SIG-M5 treated with dmso at 0.1 percent for 504 hours (cell line): ENCODE data around the gene SPTAN1.
A peak's percentile ranks its signal among the peaks of the same experiment; 100 is the strongest.

Experiments
- DNase-seq: peaks from one replicate; lab custom pipeline; 2025; ENCODE audit not compliant: unreplicated experiment; lab: John Stamatoyannopoulos, UW

SPTAN1 gene

GRCh38 chr9:128595471-128595870, 43.1 kb downstream of the SPTAN1 start:
- DNase-seq = peak; percentile 37

GRCh38 chr9:128600099-128600498, 47.7 kb downstream of the SPTAN1 start:
- no peak for DNase-seq

- DNase-seq = no peak
Measured at GRCh38 chr9:128603697-128604096, 51.3 kb downstream of the SPTAN1 start.

- DNase-seq = no peak
Measured at GRCh38 chr9:128607642-128608350, 55.4 kb downstream of the SPTAN1 start.

GRCh38 chr9:128610897-128611296, 58.5 kb downstream of the SPTAN1 start:
- DNase-seq = no peak

- DNase-seq = no peak
Measured at GRCh38 chr9:128611600-128612394, 59.4 kb downstream of the SPTAN1 start.

DNA sequence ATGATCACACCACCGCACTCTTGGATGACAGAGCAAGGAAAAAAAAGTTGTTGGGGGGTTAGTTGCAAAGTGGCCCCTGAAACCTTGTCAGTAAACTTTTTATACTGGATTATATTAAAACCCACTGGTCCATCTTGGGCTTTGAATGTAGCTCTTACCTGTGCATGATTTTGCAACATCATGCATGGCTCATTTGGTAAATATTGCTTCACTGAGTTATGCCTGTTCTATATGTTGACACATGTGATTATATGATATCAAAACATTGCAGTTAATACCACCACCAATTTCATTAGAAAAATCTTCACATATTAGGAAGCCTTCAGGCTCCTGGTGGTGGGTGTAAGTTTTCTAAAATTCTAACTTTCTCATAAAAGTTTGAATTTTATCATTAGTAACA, 62.3 kb downstream of the SPTAN1 start:
- DNase-seq = no peak

- DNase-seq = no peak
Measured at GRCh38 chr9:128615571-128615970, 63.2 kb downstream of the SPTAN1 start.

DNA sequence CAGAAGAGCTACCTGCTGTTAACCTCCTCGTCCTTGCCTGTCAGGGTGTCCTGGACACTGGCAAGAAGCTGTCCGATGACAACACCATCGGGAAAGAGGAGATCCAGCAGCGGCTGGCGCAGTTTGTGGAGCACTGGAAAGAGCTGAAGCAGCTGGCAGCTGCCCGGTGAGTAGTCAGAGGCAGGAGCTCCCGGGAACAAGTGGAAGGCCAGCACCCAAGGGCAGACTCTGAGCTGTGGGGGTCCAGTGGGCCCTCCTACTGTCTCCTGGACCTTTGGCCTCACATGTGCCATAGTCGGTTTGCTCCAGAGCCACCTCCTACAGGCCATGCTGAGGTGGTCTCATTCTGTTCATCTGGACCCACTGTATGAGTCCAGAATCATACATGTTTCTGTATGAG, 65.6 kb downstream of the SPTAN1 start:
- DNase-seq = no peak

DNA sequence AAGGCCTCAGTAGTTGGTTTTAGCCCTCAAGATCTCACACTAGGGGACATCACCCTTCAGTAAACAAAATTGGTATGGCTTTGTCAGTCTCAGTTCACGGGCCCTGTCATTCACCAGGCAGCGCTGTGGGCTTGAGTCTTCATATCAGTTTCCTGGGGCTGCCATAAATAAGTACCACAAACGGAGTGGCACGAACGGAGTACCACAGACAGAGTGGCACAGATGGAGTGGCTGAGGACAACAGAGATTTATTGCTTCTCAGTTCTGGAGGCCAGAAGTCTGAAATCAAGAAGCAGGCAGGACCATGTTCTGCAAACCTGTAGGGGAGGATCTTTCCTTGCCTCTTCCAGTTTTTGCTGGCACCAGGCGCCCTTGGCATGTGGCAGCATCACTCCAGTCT, 66.7 kb downstream of the SPTAN1 start:
- DNase-seq = no peak

DNA sequence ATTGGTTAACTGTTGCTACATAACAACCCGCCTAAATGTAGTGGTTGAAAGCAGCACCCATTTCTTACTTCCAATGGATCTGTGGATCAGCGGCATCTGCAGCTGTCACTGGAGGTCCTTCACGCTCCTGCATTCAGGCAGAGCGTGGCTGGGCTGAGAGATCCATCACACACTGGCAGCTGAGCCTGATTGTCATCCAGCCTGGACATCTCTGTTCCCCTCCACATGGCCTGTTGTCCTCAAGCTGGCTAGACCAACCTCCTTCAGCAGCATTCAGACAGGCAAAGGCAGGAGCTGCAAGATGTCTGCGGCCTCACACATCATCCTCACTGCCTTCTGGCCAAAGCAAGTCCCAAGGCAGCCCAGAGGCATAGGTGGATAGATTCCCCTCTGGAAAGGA, 67.4 kb downstream of the SPTAN1 start:
- no peak for DNase-seq

GRCh38 chr9:128621730-128622455, 69.5 kb downstream of the SPTAN1 start:
- no peak for DNase-seq

DNA sequence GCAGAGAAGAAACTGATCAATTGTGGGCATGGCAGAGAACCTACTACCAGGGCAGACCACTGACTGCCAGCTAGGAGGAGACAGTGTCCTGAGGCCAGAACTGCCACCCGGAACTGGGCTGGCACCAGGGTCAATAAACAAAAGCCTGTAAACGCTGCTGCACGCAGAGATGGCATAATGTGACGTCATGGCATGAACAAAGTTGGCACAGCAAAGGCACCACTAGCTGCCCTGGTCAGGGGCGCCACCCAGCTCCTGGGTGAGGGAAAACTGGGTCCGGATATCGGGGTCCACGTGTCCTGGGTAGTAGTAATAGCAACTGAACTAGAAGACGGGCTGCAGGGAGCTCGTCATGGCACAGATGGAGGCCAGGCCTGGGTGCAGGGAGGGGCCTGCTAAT, 72.2 kb downstream of the SPTAN1 start:
- DNase-seq = no peak

GRCh38 chr9:128625391-128626146, 73.2 kb downstream of the SPTAN1 start:
- no peak for DNase-seq

GRCh38 chr9:128626181-128626580, 73.8 kb downstream of the SPTAN1 start:
- no peak for DNase-seq

- DNase-seq = no peak
Measured at GRCh38 chr9:128627127-128627715, 74.8 kb downstream of the SPTAN1 start.

DNA sequence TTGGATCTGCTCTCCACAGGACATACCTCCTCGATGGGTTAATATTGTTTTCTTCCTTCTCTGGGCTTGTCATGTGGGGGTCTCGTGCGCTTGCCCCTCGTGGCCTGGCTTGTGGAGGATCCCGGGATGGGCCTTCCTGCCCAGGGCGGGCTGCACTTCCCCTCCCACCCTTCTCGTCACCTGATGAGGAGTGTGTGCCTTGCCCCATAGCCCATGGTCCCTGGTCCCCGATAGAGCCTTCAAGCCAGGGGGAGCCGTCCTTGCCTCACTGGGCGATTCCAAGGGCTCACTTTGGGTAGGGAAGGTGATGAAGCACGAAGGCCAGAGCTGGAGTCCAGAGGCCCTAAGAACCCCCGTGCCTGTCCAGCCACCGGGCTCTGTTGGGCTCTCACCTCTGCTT, 75.5 kb downstream of the SPTAN1 start:
- no peak for DNase-seq

DNA sequence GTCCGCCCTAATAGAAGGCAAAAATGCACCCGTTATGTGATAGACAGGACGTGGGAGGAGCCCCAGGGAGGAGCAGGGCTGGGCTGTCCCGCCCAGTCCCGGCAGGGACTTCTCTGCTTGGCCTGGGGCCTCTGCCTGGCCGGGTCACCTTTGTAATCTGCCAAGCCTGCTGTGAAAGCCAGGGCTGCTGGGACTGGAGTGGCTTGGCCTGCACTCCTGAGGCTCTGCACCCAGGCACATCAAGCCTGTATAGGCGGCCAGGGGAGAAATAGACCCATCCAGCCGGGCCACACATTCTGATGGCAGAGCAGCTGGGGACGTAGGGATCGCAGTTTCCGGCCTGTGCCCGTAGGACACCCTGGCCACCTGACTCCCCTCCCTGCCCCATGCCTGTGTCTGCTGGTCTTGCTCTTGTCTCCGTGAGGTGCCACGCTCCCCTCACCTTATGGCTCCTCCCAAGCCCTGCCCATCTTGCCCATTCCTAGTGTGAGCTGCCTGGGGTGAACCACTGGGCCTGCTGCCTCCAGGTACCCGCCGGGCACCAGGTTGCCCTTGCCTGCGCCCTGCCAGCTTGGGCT, 76.2 kb downstream of the SPTAN1 start:
- DNase-seq = no peak

DNA sequence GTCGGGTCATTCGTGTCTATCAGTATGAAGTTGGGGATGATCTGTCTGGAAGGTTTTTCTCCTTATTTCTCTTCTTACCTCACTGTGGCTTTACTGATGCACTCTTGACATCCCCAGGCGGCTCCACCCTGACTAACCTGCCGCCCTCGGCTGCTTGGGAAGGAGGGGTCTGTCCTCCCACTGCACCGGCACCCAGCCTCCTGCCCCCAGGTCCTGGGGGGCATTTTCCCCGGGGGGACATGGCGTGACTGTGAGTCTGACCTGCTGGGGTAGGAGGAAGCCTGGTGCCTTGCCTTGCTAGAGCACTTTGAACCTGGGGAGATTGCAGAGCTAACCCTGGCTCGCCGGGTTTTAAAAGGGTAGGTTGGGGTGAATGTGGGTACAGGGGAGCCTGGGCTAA, 76.7 kb downstream of the SPTAN1 start:
- DNase-seq = no peak

GRCh38 chr9:128629852-128630545, 77.6 kb downstream of the SPTAN1 start:
- no peak for DNase-seq
